ENCODE measurements around the gene TDRD12. TPM values are rescaled to one million over a fixed set of nuclear protein-coding genes. Genes with fewer than 3 reads are reported as not detected.
"Not testable (repeated sequence)": the region's sequence is repeated elsewhere in the genome, so short reads cannot be mapped to it uniquely, and the experiment has no call there.

TDRD12 gene
- total RNA-seq, 1 donor from 2014 or later, result not detected

DNA sequence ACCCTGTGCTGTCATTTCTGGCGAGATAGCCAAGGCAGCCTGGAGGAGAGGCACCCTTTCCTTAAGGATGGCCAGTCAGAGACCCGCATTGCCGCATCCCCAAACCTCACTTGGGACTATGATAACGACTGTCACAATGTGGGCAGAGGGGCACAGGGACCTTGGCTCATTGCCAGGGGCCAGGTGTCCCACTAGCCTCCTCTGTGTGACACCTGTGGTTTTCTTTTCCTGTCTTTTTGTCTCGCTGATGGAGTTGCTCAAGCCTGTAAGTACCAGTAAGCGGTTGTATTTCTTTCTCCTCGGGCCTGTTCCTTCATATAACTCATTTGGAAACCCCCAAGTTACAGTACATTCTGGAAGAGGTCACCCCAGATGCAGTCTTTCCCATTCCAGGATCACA, 59.5 kb downstream of the TDRD12 start:
- Mint-ChIP-seq H3K36me3 (ENCODE audit: low read depth, unreplicated experiment) (peaks cover 7% of the 10 kb centered on the region), H3K27ac (ENCODE audit: unreplicated experiment) (no peak overlapping the region), H3K4me1 (ENCODE audit: unreplicated experiment) (no peaks in the 10 kb centered on the region), H3K9me3 (ENCODE audit: unreplicated experiment) (peaks cover 8% of the 10 kb centered on the region), H3K27me3 (ENCODE audit: unreplicated experiment) (peaks cover 3% of the 10 kb centered on the region), H3K4me3 (ENCODE audit: unreplicated experiment) (no peak overlapping the region)
- TF ChIP-seq CTCF (IDR thresholded peaks at IDR 0.05; ENCODE audit: unreplicated experiment), result no peak
- no peak for DNase-seq (ENCODE audit: low spot score)

DNA sequence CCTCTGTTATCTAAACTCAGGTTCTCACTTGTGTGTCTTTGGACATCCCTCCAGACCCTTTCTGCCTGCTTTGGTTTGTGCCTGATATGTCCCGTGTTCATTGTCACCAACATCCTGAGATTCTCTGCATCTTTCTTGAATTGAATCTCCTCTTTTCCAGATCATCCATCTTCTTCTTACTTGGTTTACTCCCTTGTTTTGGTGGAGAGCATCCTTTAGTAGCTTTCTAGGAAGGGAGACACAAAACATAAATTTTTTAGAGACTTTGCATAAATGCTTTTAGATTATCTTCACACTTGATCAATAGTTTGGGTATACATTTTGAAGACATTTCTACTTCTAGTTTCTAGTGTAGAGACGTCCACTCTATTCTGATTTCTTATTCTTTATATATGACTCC, 61.7 kb downstream of the TDRD12 start:
- Mint-ChIP-seq H3K36me3 (ENCODE audit: low read depth, unreplicated experiment) (peaks cover 7% of the 10 kb centered on the region), H3K4me3 (ENCODE audit: unreplicated experiment) (peak overlapping the region; percentile 76), H3K27ac (ENCODE audit: unreplicated experiment) (no peak overlapping the region), H3K27me3 (ENCODE audit: unreplicated experiment) (peaks cover 3% of the 10 kb centered on the region), H3K4me1 (ENCODE audit: unreplicated experiment) (no peaks in the 10 kb centered on the region), H3K9me3 (ENCODE audit: unreplicated experiment) (peaks cover 8% of the 10 kb centered on the region)
- TF ChIP-seq CTCF (IDR thresholded peaks at IDR 0.05; ENCODE audit: unreplicated experiment), result no peak
- no peak for DNase-seq (ENCODE audit: low spot score)

- H3K27ac Mint-ChIP-seq (ENCODE audit: unreplicated experiment); H3K9me3 Mint-ChIP-seq (ENCODE audit: unreplicated experiment); H3K4me1 Mint-ChIP-seq (ENCODE audit: unreplicated experiment): not testable (repeated sequence)
These were observed 62.5 kb downstream of the TDRD12 start for GRCh38 chr19:32782089-32782488.

GRCh38 chr19:32787161-32787813, 67.7 kb downstream of the TDRD12 start:
- H3K9me3 Mint-ChIP-seq (ENCODE audit: unreplicated experiment); H3K27ac Mint-ChIP-seq (ENCODE audit: unreplicated experiment); DNase-seq (ENCODE audit: low spot score); H3K36me3 Mint-ChIP-seq (ENCODE audit: low read depth, unreplicated experiment); H3K4me3 Mint-ChIP-seq (ENCODE audit: unreplicated experiment); H3K4me1 Mint-ChIP-seq (ENCODE audit: unreplicated experiment); H3K27me3 Mint-ChIP-seq (ENCODE audit: unreplicated experiment): not testable (repeated sequence)

More at GRCh38 chr19:32782089-32782488, 62.5 kb downstream of the TDRD12 start:
- H3K4me3 Mint-ChIP-seq (ENCODE audit: unreplicated experiment); DNase-seq (ENCODE audit: low spot score); H3K27me3 Mint-ChIP-seq (ENCODE audit: unreplicated experiment); H3K36me3 Mint-ChIP-seq (ENCODE audit: low read depth, unreplicated experiment): not testable (repeated sequence)

GRCh38 chr19:32787895-32788294, 68.3 kb downstream of the TDRD12 start:
- not testable (repeated sequence) for H3K9me3 Mint-ChIP-seq (ENCODE audit: unreplicated experiment); H3K27me3 Mint-ChIP-seq (ENCODE audit: unreplicated experiment); H3K4me1 Mint-ChIP-seq (ENCODE audit: unreplicated experiment); H3K36me3 Mint-ChIP-seq (ENCODE audit: low read depth, unreplicated experiment); H3K4me3 Mint-ChIP-seq (ENCODE audit: unreplicated experiment); DNase-seq (ENCODE audit: low spot score); H3K27ac Mint-ChIP-seq (ENCODE audit: unreplicated experiment)

DNA sequence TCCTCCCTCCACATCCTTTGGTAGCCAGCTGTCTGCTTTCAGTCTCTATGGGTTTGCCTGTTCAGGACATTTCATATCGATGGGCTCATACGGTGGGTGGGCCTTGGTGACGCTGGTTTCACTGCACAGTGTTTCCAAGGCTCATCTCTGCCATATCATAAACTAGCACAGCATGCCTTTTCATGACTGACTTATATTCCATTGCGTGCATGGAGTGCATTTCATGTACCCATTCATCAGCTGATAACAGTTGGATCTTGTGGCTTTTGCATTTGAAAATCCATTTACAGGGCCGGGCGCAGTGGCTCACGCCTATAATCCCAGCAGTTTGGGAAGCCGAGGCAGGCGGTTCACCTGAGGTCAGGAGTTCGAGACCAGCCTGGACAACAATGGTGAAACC, 69.9 kb downstream of the TDRD12 start:
- H3K4me3 Mint-ChIP-seq (ENCODE audit: unreplicated experiment), result no peak overlapping the region
- no peaks in the 10 kb centered on the region for H3K36me3 Mint-ChIP-seq (ENCODE audit: low read depth, unreplicated experiment)
- no peak overlapping the region for H3K27ac Mint-ChIP-seq (ENCODE audit: unreplicated experiment)
- no peaks in the 10 kb centered on the region for H3K4me1 Mint-ChIP-seq (ENCODE audit: unreplicated experiment)
- no peak for TF ChIP-seq CTCF (IDR thresholded peaks at IDR 0.05; ENCODE audit: unreplicated experiment)
- H3K9me3 Mint-ChIP-seq (ENCODE audit: unreplicated experiment), result no peaks in the 10 kb centered on the region
- no peak for DNase-seq (ENCODE audit: low spot score)
- H3K27me3 Mint-ChIP-seq (ENCODE audit: unreplicated experiment), result no peaks in the 10 kb centered on the region

All from endothelial cell (in vitro differentiated cells).